GM12873 (cell line): Measurements from ENCODE around the gene TMEM178A.

Experiments
- CTCF ChIP-seq: IDR thresholded peaks from 2 replicates; pipeline ENCODE4 v1.5.1; 2012; ENCODE audit warnings: low read depth, mild to moderate bottlenecking, moderate library complexity, low read length, control low read depth; ENCODE audit not compliant: insufficient read depth; ENCODE audit errors: missing control alignments

The TMEM178A gene

GRCh38 chr2:39665811-39666490 is at the start of gene TMEM178A:
Gene TMEM178A (plus strand): TSS chr2:39665917. CDS start chr2:39665975, 58 bp downstream.
- TF ChIP-seq CTCF: no peak

GRCh38 chr2:39618236-39618635 is 47.5 kb upstream of the TMEM178A start:
- TF ChIP-seq CTCF: no peak

GRCh38 chr2:39618736-39619135 is 47.0 kb upstream of the TMEM178A start:
- TF ChIP-seq CTCF: no peak

GRCh38 chr2:39620067-39620466 is 45.6 kb upstream of the TMEM178A start:
- no peak for TF ChIP-seq CTCF

- TF ChIP-seq CTCF: no peak
Observed at GRCh38 chr2:39621596-39621995, 44.1 kb upstream of the TMEM178A start.

GRCh38 chr2:39622860-39623259 is 42.9 kb upstream of the TMEM178A start:
- no peak for TF ChIP-seq CTCF

- TF ChIP-seq CTCF: no peak
Observed at GRCh38 chr2:39623917-39624316, 41.8 kb upstream of the TMEM178A start.
